MCF 10A (cell line): ENCODE data around the gene APAF1. TPM values are rescaled to one million over a fixed set of nuclear protein-coding genes. Genes with fewer than 3 reads are reported as not detected.
"Not testable (repeated sequence)": the region's sequence is repeated elsewhere in the genome, so short reads cannot be mapped to it uniquely, and the experiment has no call there.

Experiments
- BruUV-seq: library from RNA; stranded (reverse); fragments of 400-500 nt; replicated peaks from 2 replicates; lab custom pipeline; 2021; lab: Mats Ljungman, UMichigan
- CTCF ChIA-PET: fragments of 300-600 bp; sonication (Branson Sonifier 250); formaldehyde crosslinking; extraction: SDS; loops from one replicate; lab custom pipeline; 2021; ENCODE audit warnings: antibody characterized with exemption, inconsistent platforms; lab: Yijun Ruan, JAX
- POLR2A ChIA-PET: fragments of 300-600, 350-650 bp; sonication (Branson Sonifier 250); formaldehyde crosslinking; extraction: SDS; loops from one replicate; lab custom pipeline; 2020; ENCODE audit warnings: antibody characterized with exemption, inconsistent platforms; lab: Yijun Ruan, JAX
- DNase-seq: peaks from one replicate; pipeline ENCODE4 v3.0.0-alpha.2; 2018; ENCODE audit not compliant: unreplicated experiment
- H3K27ac Mint-ChIP-seq: one replicate; pipeline ENCODE4 v1.8.0; 2022; ENCODE audit warnings: mild to moderate bottlenecking, low read depth, mixed read lengths; ENCODE audit not compliant: unreplicated experiment
- H3K27me3 Mint-ChIP-seq: one replicate; pipeline ENCODE4 v1.8.0; 2022; ENCODE audit warnings: mixed read lengths; ENCODE audit not compliant: insufficient read depth, unreplicated experiment
- H3K36me3 Mint-ChIP-seq: one replicate; pipeline ENCODE4 v1.8.0; 2022; ENCODE audit warnings: mild to moderate bottlenecking, moderate library complexity, mixed read lengths; ENCODE audit not compliant: insufficient read depth, unreplicated experiment
- H3K4me1 Mint-ChIP-seq: one replicate; pipeline ENCODE4 v1.8.0; 2022; ENCODE audit warnings: mixed read lengths; ENCODE audit not compliant: insufficient read depth, unreplicated experiment
- H3K4me3 Mint-ChIP-seq: one replicate; pipeline ENCODE4 v1.8.0; 2022; ENCODE audit warnings: mild to moderate bottlenecking, moderate library complexity, mixed read lengths; ENCODE audit not compliant: unreplicated experiment
- H3K9me3 Mint-ChIP-seq: one replicate; pipeline ENCODE4 v1.8.0; 2022; ENCODE audit warnings: mixed read lengths; ENCODE audit not compliant: unreplicated experiment
- CTCF ChIP-seq: fragments of 200-600 bp; IDR thresholded peaks from one replicate; pipeline ENCODE4 v1.8.0; 2022; ENCODE audit warnings: antibody characterized with exemption, mild to moderate bottlenecking; ENCODE audit not compliant: unreplicated experiment
- intact Hi-C: fragments of 100-400 bp; cut with micrococcal nuclease; formaldehyde crosslinking; loops from 2 replicates; pipeline ENCODE4 v1.14.1; 2022
- total RNA-seq: library from RNA; stranded (reverse); gene quantifications from 2 replicates; pipeline ENCODE4 v1.2.3, GENCODE V29; 2022

APAF1 gene
- total RNA-seq, 1 experiment from 2014 or later = 5.9 TPM

GRCh38 chr12:98635657-98636323 lies 9.3 kb upstream of the APAF1 start:
- Mint-ChIP-seq H3K4me1 (peaks cover 13% of the 10 kb centered on the region), H3K27me3 (no peaks in the 10 kb centered on the region), H3K4me3 (peak overlapping the region; percentile 12), H3K36me3 (peaks cover 24% of the 10 kb centered on the region), H3K9me3 (no peaks in the 10 kb centered on the region), H3K27ac (peak overlapping the region; percentile 54)
- ChIA-PET CTCF (interaction anchor here (0.5 to 1.6 kb wide), 6 partner anchors 16 to 69 kb away, joined by 3 to 10 read pairs (median 3); no protein-coding TSS in a partner anchor), POLR2A (interaction anchor here (0.9 to 6.3 kb wide), 4 partner anchors 8 to 41 kb away, joined by 3 to 71 read pairs (median 14); partner anchors contain the start of genes IKBIP and SLC25A3)
- DNase-seq = peak; percentile 78
- intact Hi-C loops = no loop called here
- no TSS peak for BruUV-seq
- TF ChIP-seq CTCF = no peak

GRCh38 chr12:98637068-98637467 lies 8.0 kb upstream of the APAF1 start:
- H3K9me3 Mint-ChIP-seq = no peaks in the 10 kb centered on the region
- peaks cover 13% of the 10 kb centered on the region for H3K4me1 Mint-ChIP-seq
- H3K27me3 Mint-ChIP-seq = no peaks in the 10 kb centered on the region
- ChIA-PET POLR2A (interaction anchor here (1.2 to 6.3 kb wide), 3 partner anchors 9 to 43 kb away, joined by 3 to 71 read pairs (median 19); partner anchors contain the start of gene SLC25A3), CTCF (interaction anchor here (0.6 to 1.6 kb wide), 5 partner anchors 11 to 70 kb away, joined by 4 to 12 read pairs (median 5); no protein-coding TSS in a partner anchor)
- H3K36me3 Mint-ChIP-seq = peaks cover 17% of the 10 kb centered on the region
- H3K27ac Mint-ChIP-seq = peak overlapping the region; percentile 84
- no peak for DNase-seq
- TF ChIP-seq CTCF = no peak
- no peak overlapping the region for H3K4me3 Mint-ChIP-seq
- intact Hi-C loops = no loop called here
- no TSS peak for BruUV-seq

GRCh38 chr12:98638009-98638408 lies 7.1 kb upstream of the APAF1 start:
- ChIA-PET CTCF (interaction anchor here (0.5 to 1.4 kb wide), 7 partner anchors 16 to 912 kb away, joined by 3 to 12 read pairs (median 3); no protein-coding TSS in a partner anchor), POLR2A (interaction anchor here (0.7 to 6.3 kb wide), 4 partner anchors 8 to 167 kb away, joined by 3 to 71 read pairs (median 3); partner anchors contain the start of gene SLC25A3)
- intact Hi-C loops = no loop called here
- TF ChIP-seq CTCF = no peak
- DNase-seq = no peak
- no peaks in the 10 kb centered on the region for H3K27me3 Mint-ChIP-seq
- no TSS peak for BruUV-seq
- H3K36me3 Mint-ChIP-seq = peaks cover 8% of the 10 kb centered on the region
- H3K4me3 Mint-ChIP-seq = no peak overlapping the region
- H3K27ac Mint-ChIP-seq = peak overlapping the region; percentile 84
- no peaks in the 10 kb centered on the region for H3K9me3 Mint-ChIP-seq
- H3K4me1 Mint-ChIP-seq = peaks cover 13% of the 10 kb centered on the region

GRCh38 chr12:98639491-98639890 lies 5.6 kb upstream of the APAF1 start:
- intact Hi-C loops = no loop called here
- H3K27ac Mint-ChIP-seq = no peak overlapping the region
- ChIA-PET CTCF (interaction anchor here (0.6 to 1.2 kb wide), 3 partner anchors 69 to 103 kb away, joined by 3 to 5 read pairs (median 4); no protein-coding TSS in a partner anchor), POLR2A (interaction anchor here (0.6 to 13.4 kb wide), 3 partner anchors 36 to 87 kb away, joined by 3 to 255 read pairs (median 3); partner anchors contain the start of gene SLC25A3)
- no peaks in the 10 kb centered on the region for H3K27me3 Mint-ChIP-seq
- H3K4me3 Mint-ChIP-seq = no peak overlapping the region
- TF ChIP-seq CTCF = no peak
- H3K4me1 Mint-ChIP-seq = peaks cover 13% of the 10 kb centered on the region
- no peak for DNase-seq
- no TSS peak for BruUV-seq
- no peaks in the 10 kb centered on the region for H3K9me3 Mint-ChIP-seq
- H3K36me3 Mint-ChIP-seq = no peaks in the 10 kb centered on the region

GRCh38 chr12:98642801-98643200 lies 2.3 kb upstream of the APAF1 start:
- H3K4me1 Mint-ChIP-seq = peaks cover 10% of the 10 kb centered on the region
- H3K27ac Mint-ChIP-seq = peak overlapping the region; percentile 93
- ChIA-PET POLR2A (interaction anchor here (1.0 to 13.4 kb wide), 2 partner anchors 11 to 47 kb away, joined by 4 to 255 read pairs; partner anchors contain the start of gene SLC25A3), CTCF (interaction anchor here (0.7 to 2.1 kb wide), 3 partner anchors 49 to 570 kb away, joined by 3 to 5 read pairs (median 4); partner anchors contain the start of gene SLC25A3)
- intact Hi-C loops, H3K27me3 Mint-ChIP-seq, H3K9me3 Mint-ChIP-seq, BruUV-seq, DNase-seq, H3K36me3 Mint-ChIP-seq: not testable (repeated sequence)
- peak overlapping the region; percentile 93 for H3K4me3 Mint-ChIP-seq
